Stimulated activated naive CD8-positive, alpha-beta T cell treated with anti-CD3 and anti-CD28 coated beads, Interleukin-15, Interleukin-2, amounts not matched to agents 100 ng/mL and 50 ng/mL, for 24 hours (primary cell): ENCODE data around the gene ZNF467.

Experiments
- H3K27ac Mint-ChIP-seq: one replicate; pipeline ENCODE4 v1.8.0; 2021; ENCODE audit warnings: mild to moderate bottlenecking, mixed read lengths
- H3K27me3 Mint-ChIP-seq: one replicate; pipeline ENCODE4 v1.8.0; 2021; ENCODE audit warnings: mixed read lengths
- H3K36me3 Mint-ChIP-seq: one replicate; pipeline ENCODE4 v1.8.0; 2021; ENCODE audit warnings: low read depth, mixed read lengths
- H3K4me1 Mint-ChIP-seq: one replicate; pipeline ENCODE4 v1.8.0; 2021; ENCODE audit warnings: low read depth, mixed read lengths
- H3K4me3 Mint-ChIP-seq: one replicate; pipeline ENCODE4 v1.8.0; 2021; ENCODE audit warnings: mild to moderate bottlenecking, mixed read lengths
- H3K9me3 Mint-ChIP-seq: one replicate; pipeline ENCODE4 v1.8.0; 2021; ENCODE audit warnings: mixed read lengths

The ZNF467 gene

DNA sequence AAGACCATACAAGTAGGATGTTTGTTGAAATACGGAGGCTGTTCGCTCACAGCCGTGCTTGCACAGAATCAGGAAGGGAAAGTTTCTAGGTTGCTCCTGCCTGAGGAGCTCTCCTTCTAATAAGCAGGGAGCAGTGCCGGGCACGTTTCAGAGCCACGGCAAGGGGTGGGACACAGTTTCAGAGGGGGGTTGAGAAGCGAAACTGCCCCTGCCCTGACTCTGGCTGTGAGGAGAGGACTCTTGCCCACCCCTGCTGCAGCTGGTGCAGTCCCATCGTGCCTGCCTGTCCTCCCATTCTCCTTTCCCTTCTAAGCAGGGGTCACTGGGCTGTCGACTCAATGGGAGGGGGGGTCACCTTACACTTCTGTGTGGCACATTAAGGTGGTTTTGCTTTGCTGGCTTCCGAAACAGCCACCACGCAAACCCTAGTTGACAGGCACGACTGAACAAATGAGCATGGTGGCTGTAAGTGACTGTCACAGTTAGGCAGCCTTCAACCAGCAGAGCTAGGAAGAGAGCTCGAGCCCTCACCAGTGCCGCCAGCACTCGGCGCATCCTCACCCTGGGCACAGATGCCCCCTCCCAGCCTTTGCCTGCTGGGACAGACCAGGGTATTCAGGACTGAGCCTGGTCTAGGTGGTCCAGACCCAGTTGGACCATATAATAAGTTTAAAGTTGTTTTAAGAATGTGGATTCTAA, 37.5 kb downstream of the ZNF467 start:
- Mint-ChIP-seq H3K4me3 (no peak overlapping the region), H3K27ac (peak overlapping the region; percentile 34), H3K4me1 (no peaks in the 10 kb centered on the region), H3K9me3 (no peaks in the 10 kb centered on the region), H3K36me3 (peaks cover 7% of the 10 kb centered on the region), H3K27me3 (peaks cover 31% of the 10 kb centered on the region)

DNA sequence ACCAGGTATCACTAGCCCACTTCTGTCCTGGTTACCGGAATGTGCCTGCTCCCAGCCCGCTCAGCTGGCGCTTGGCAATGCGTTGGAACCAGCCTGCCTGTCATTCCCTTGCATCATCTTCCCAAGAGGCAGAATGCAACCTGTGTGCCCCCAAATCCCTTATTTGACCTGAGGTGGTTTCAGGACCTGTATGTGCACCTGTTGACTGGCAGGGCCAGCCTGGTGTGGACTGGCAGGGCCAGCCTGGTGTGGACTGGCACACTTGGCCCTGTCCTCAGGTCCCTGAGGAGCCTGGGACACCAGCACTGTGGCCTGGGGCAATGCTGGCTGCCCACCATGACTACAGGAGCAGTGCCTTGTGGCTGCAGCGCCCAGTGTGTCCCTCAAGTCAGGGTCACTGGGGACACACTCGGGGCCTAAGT, 38.2 kb downstream of the ZNF467 start:
- Mint-ChIP-seq H3K27me3 (peaks cover 23% of the 10 kb centered on the region), H3K27ac (no peak overlapping the region), H3K4me3 (no peak overlapping the region), H3K9me3 (no peaks in the 10 kb centered on the region), H3K36me3 (peaks cover 7% of the 10 kb centered on the region), H3K4me1 (no peaks in the 10 kb centered on the region)

DNA sequence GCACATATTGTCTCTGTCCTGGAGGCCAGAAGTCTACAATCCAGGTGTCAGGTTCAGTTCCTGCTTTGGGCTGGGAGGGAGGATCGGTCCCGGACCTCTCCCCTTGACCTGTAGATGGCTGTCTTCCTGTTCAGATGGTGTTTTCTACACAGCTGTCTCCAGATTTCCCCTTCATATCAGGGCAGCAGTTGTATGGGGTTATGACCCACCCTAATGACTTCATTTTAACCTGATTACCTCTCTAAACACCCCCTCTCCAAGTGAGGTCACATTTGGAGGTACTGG, 38.7 kb downstream of the ZNF467 start:
- Mint-ChIP-seq H3K36me3 (peaks cover 7% of the 10 kb centered on the region), H3K27ac (no peak overlapping the region), H3K4me1 (no peaks in the 10 kb centered on the region), H3K27me3 (peaks cover 19% of the 10 kb centered on the region), H3K4me3 (no peak overlapping the region), H3K9me3 (no peaks in the 10 kb centered on the region)

DNA sequence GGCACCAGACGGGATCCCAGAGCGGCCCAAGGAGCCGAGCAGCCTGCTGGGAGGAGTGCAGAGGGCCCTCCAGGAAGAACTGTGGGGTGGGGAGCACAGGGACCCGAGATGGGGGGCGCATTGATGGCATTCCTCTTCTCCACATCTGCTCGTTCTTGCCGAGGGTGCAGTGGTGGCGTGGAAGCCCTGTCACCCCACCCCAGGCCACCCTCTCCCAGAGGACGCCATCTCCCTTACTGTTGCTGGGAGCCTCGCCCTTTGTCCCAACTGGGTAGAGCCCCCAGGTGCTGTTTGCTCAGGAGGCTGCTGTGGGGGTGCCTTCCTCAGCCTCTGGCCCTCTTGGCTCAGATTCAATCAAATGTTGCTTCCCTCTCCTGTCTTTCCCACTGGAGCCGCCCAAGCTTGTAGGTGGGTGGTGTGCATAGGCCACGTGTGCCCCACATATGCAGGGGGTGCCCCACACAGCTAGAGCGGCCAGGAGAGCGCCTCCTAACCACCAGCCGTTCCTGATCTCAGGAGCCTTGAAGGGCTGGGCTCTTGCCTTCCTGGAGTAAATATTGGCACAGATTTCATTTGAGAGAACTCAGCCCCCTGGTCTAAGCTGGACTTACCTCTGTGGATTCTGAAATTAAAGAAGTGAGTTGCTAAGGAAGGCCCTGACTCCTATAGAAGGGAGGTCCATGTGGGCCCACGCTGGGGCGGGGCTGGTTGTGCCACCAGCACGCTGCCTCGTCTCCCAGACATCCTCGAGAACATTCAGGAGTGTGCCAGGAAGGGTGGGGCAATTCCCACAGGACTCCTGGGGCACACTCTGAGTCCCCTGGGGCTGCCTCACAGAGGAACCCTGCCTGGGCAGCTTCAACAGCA, 39.2 kb downstream of the ZNF467 start:
- H3K4me3 Mint-ChIP-seq = no peak overlapping the region
- H3K4me1 Mint-ChIP-seq = no peaks in the 10 kb centered on the region
- H3K27ac Mint-ChIP-seq = no peak overlapping the region
- H3K27me3 Mint-ChIP-seq = peaks cover 14% of the 10 kb centered on the region
- H3K9me3 Mint-ChIP-seq = no peaks in the 10 kb centered on the region
- H3K36me3 Mint-ChIP-seq = peaks cover 7% of the 10 kb centered on the region

DNA sequence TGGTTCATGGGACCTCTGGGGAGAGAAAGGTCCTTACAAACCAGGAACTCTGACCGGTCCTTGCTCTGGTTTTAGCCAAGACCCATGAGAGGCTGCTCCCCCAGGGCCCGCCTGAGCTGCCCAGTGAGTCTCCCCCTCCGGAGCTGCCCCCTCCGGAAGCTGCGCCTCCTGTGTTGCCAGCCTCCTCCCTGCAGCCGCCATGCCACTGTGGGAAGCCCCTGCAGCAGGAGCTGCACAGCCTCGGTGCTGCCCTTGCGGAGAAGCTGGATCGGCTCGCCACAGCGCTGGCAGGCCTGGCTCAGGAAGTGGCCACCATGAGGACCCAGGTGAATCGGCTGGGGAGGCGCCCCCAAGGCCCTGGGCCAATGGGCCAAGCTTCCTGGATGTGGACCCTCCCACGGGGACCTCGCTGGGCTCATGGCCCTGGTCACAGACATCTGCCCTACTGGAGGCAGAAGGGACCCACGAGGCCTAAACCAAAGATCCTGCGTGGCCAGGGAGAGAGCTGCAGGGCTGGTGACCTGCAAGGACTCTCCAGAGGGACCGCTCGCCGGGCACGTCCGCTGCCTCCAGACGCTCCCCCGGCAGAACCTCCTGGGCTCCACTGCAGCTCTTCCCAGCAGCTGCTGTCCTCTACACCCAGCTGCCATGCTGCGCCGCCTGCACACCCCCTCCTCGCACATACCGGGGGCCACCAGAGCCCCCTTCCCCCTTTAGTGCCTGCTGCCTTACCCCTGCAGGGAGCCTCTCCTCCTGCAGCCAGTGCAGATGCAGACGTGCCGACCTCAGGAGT, 40.1 kb downstream of the ZNF467 start:
- Mint-ChIP-seq H3K4me3 (no peak overlapping the region), H3K9me3 (no peaks in the 10 kb centered on the region), H3K36me3 (peaks cover 7% of the 10 kb centered on the region), H3K27me3 (peaks cover 10% of the 10 kb centered on the region), H3K27ac (no peak overlapping the region), H3K4me1 (no peaks in the 10 kb centered on the region)

DNA sequence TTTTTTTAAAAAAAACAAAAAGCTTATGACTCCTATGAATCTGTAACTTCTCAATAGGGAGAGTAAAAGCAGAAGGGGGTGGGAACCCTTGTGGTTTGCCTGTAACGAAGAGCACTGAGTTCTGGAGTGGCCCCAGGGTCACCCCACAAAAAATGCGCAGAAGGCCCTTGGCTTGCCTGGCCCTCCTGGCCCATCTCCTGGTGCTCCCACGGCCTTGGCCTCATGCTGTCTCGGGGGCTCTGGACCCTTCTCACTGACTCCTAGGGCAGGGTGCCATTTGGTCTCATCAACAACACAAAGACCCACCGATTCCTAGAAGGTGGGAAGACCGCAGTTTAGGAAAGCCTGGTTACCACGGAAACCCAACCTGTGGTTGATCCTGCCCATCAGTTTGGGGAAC, 40.8 kb downstream of the ZNF467 start:
- Mint-ChIP-seq H3K36me3 (peaks cover 12% of the 10 kb centered on the region), H3K4me3 (no peak overlapping the region), H3K4me1 (no peaks in the 10 kb centered on the region), H3K9me3 (no peaks in the 10 kb centered on the region), H3K27ac (no peak overlapping the region), H3K27me3 (peaks cover 7% of the 10 kb centered on the region)

DNA sequence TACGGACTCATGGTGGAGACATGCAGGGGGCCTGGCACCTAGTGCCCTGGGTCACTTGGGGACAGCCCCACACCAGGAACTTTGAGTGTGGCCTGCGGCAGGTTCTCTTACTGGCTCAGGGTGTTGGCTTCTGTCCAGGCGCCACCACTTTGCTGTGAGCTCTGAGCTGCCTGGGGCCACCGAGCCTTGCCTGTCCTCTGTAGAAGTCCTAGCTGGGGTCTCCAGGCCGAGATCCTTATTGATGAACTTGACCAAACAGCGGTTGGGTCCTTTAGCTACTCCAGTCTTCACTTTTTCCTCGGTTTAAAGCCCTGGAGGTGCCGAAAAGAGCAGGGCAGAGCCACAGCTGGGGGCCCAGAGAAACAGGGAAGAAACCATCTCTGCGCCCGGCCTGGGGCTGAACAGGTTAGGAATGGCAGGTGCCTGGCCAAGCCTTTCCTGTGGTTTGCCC, 41.3 kb downstream of the ZNF467 start:
- Mint-ChIP-seq H3K4me1 (no peaks in the 10 kb centered on the region), H3K4me3 (no peak overlapping the region), H3K36me3 (peaks cover 15% of the 10 kb centered on the region), H3K27ac (no peak overlapping the region), H3K27me3 (peaks cover 5% of the 10 kb centered on the region), H3K9me3 (no peaks in the 10 kb centered on the region)

DNA sequence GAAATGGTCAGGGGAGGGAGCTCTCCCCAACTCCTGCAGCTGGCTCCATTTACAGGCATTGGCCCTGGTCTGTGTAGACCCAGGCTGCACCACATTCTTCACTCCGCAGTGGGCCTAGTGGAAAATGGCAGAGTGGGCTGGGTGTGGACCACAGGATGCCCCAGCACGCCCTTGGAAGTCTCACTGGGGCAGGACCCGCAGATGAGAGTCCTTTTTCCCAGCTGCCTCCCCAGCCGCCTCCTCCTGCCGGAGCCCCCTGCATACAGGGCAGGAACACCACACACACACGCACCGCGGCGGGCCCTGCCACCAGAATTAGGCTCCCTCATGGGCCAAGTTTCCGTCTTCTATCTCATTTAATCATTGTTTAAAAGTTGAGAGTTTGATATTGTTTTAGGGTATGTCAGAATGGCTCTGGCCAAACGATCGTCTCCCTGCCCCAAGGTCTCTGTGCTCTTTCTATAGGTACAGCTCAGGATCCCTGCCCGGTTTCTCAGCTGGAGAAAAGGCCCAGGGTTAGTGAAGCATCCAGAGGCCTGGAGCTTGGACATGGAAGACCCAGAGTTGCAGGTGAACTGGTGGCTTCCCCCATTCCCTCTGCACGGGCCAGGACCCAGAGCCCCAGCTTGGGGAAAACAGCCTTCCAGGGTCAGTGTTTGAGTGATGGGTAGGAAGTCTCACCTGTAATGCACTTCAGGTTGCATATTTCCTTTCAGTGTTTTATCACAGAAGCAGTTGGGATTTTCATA, 42.0 kb downstream of the ZNF467 start:
- Mint-ChIP-seq H3K4me1 (no peaks in the 10 kb centered on the region), H3K27ac (no peak overlapping the region), H3K4me3 (no peak overlapping the region), H3K36me3 (peaks cover 19% of the 10 kb centered on the region), H3K27me3 (peaks cover 3% of the 10 kb centered on the region), H3K9me3 (no peaks in the 10 kb centered on the region)

DNA sequence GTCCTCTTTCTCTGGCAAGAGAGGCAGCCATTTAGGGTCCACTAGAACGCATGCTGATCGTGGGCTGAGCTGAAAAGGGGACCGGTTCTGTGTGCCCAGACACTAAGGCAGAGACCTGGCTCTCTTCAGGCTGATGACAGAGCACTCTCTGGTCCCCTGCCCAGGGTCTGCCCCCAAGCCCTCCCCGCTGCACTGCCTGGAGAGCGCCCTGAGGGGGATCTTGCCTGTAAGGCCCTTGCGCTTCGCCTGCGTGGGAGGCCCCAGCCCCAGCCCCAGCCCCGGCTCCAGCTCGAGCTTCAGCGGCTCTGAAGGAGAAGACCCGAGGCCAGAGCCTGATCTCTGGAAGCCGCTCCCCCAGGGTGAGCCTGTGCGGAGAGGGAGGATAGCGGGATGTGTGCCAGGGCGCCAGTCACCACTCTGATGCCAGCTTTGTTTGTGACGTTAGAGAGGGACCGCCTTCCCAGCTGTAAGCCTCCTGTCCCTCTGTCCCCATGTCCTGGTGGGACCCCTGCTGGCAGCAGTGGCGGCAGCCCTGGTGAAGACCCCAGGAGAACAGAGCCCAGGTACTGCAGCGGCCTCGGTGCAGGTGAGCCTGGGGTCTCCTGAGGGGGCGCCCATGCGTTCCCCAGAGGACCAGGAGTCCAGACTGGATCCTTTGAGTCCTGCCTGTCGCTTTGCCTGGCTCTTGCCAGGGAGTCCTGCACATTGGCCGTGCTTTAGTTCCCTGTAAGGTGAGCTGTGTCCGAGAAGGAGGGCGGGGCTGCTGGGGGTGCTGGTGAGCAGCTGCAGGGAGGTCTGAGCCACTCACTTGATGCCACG, 43.2 kb downstream of the ZNF467 start:
- no peaks in the 10 kb centered on the region for H3K4me1 Mint-ChIP-seq
- H3K27me3 Mint-ChIP-seq = no peaks in the 10 kb centered on the region
- no peak overlapping the region for H3K27ac Mint-ChIP-seq
- peaks cover 19% of the 10 kb centered on the region for H3K36me3 Mint-ChIP-seq
- H3K9me3 Mint-ChIP-seq = no peaks in the 10 kb centered on the region
- no peak overlapping the region for H3K4me3 Mint-ChIP-seq

DNA sequence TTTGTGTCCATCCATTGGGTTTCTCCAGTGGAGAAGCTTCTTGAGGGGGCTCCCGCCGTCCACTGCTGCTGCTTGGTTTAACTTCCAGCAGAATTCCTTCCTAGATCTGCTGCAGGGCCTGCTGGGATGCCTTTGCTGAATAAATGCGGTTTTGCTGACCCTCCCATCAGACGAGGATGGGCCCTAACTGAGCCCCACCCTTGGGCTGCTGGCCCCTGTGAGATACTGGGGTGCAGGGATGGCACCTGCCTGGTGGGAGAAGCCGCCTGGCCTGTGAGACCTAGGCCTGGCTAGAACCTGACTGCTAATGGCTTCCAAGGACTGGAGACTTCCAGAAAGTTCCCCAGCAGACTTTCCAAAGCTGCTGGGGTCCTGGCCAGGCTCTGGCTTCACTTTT, 43.8 kb downstream of the ZNF467 start:
- Mint-ChIP-seq H3K4me1 (no peaks in the 10 kb centered on the region), H3K27me3 (no peaks in the 10 kb centered on the region), H3K4me3 (no peak overlapping the region), H3K27ac (no peak overlapping the region), H3K36me3 (peaks cover 19% of the 10 kb centered on the region), H3K9me3 (no peaks in the 10 kb centered on the region)

DNA sequence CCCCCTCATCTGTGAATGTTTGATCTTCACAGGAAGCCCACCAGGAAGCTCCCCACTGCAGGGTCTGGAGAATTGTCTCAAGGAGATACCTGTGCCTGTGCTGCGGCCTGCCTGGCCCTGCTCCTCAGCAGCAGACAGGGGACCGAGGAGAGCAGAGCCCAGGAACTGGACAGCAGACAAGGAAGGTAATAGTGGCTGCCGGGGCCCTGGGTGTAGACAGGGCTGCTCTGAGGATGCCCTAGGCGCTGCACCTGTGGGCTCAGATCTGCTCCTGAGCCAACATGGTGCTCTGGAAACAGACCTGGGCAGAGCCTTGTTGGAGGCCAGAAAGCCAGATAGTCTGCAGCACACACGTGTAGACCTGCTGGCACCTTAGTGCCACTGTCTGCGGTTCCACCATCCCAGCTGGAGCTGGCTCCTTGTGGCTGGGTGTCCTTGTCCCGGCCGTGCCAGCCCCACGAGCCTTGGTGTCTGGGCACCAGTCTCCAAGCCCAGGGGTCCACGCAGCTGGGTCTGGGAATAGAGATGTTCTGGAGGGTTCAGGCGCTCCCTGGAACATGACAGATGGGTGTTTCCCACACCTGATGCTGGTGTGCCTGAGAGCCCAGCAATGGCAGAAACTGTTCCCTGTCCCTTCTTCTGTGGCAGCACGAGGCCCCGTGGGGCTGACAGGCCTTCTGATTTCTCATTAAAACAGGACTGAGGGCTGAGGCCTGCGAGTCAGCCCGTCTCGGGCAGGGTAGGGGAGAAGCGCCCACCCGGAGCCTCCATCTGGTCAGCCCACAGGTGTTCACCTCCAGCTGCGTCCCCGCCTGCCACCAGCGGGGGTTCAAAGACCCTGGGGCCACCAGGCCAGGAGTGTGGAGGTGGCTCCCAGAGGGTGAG, 44.7 kb downstream of the ZNF467 start:
- Mint-ChIP-seq H3K4me1 (no peaks in the 10 kb centered on the region), H3K27me3 (no peaks in the 10 kb centered on the region), H3K4me3 (no peak overlapping the region), H3K27ac (no peak overlapping the region), H3K36me3 (peaks cover 23% of the 10 kb centered on the region), H3K9me3 (no peaks in the 10 kb centered on the region)

DNA sequence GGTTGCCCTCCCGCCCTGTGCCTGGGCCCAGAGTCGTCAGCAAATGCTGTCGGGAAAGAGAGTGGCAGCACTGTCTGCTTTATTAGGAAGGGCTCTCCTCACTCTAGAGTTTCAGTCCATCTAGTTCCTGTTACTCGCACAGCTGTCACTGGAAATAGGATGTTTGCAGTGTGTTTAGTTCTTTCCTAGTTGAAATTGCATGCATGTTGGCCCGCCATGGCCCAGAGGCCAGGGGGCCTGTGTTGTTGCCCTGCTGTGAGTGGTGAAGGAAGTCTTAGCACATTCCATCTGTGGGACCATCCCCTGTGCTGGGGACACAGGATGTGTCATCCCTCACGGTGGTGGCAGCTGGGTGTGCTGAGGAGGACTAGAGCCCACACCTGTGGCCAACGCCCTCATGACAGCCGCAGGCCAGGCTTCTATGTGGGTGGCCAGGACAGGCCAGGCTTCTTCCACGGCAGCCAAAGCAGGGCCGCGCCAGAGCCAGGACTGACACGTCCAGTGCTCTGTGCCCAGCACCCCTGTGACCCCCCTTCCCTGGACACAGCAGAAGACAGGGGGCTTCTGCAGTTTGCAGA, 45.4 kb downstream of the ZNF467 start:
- H3K9me3 Mint-ChIP-seq = no peaks in the 10 kb centered on the region
- no peak overlapping the region for H3K27ac Mint-ChIP-seq
- peaks cover 28% of the 10 kb centered on the region for H3K36me3 Mint-ChIP-seq
- H3K27me3 Mint-ChIP-seq = no peaks in the 10 kb centered on the region
- H3K4me3 Mint-ChIP-seq = no peak overlapping the region
- no peaks in the 10 kb centered on the region for H3K4me1 Mint-ChIP-seq
